Measurements from ENCODE around the gene TMEM161A.

The TMEM161A gene

DNA sequence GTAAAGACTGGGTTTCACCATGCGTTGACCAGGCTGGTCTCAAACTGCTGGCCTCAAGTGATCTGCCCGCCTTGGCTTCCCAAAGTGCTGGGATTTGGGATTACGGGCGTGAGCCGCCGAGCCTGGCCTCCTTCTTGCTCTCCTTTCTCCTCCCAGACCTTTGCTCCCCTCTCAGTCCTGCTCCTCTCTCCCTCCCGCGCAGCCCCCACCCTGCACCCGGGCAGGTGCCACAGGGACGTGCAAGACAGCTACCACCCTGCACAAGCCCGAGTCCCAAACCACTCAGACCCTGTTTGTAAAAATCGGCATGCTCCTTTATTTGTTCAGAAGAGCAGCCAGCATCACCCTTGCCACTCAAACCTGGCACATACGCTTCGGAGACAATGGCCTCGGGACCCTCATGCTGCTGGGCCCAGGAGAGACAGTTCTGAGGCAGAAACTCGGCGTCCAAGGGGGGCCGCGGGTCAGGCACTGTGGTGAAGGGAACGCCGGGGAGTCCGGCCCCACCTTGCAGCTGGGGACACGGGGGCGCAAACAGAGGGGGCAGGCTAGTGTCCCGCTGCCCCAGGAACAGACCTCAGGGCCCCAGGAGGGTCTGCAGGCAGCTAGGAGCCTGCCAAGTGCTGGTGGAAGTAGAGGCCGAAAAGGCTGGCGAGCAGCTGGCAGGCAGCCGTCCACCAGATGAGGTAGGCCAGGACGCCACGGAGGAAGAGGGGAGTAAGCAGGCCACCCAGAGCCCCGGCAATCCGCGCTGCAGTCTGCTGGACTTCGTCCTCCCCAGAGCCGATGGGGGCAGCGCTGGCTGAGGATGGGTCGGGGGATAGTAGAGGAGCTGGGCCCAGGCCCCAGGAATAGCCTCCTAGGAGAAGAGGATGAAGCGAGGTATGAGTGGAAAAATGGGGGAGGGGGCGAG lies 18.7 kb downstream of the TMEM161A start:
- H3K36me3 ChIP-seq (ENCODE audit: low read depth) = peaks cover 26% of the 10 kb centered on the region
- H3K27me3 ChIP-seq (ENCODE audit: insufficient read depth, poor library complexity, severe bottlenecking) = no peaks in the 10 kb centered on the region
- no peak overlapping the region for H3K27ac ChIP-seq (ENCODE audit: poor library complexity, severe bottlenecking)
- no peak overlapping the region for H3K4me3 ChIP-seq (ENCODE audit: severe bottlenecking)
- DNase-seq (ENCODE audit: low spot score) (no peak), ATAC-seq (ENCODE audit: low read depth) (no peak)
- H3K4me1 ChIP-seq (ENCODE audit: insufficient read depth, poor library complexity, severe bottlenecking) = no peaks in the 10 kb centered on the region
- TF ChIP-seq, protein P1, sequence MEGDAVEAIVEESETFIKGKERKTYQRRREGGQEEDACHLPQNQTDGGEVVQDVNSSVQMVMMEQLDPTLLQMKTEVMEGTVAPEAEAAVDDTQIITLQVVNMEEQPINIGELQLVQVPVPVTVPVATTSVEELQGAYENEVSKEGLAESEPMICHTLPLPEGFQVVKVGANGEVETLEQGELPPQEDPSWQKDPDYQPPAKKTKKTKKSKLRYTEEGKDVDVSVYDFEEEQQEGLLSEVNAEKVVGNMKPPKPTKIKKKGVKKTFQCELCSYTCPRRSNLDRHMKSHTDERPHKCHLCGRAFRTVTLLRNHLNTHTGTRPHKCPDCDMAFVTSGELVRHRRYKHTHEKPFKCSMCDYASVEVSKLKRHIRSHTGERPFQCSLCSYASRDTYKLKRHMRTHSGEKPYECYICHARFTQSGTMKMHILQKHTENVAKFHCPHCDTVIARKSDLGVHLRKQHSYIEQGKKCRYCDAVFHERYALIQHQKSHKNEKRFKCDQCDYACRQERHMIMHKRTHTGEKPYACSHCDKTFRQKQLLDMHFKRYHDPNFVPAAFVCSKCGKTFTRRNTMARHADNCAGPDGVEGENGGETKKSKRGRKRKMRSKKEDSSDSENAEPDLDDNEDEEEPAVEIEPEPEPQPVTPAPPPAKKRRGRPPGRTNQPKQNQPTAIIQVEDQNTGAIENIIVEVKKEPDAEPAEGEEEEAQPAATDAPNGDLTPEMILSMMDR (IDR thresholded peaks at IDR 0.05; ENCODE audit: poor library complexity, severe bottlenecking) = no peak
- peaks cover 11% of the 10 kb centered on the region for H3K9me3 ChIP-seq (ENCODE audit: severe bottlenecking)

DNA sequence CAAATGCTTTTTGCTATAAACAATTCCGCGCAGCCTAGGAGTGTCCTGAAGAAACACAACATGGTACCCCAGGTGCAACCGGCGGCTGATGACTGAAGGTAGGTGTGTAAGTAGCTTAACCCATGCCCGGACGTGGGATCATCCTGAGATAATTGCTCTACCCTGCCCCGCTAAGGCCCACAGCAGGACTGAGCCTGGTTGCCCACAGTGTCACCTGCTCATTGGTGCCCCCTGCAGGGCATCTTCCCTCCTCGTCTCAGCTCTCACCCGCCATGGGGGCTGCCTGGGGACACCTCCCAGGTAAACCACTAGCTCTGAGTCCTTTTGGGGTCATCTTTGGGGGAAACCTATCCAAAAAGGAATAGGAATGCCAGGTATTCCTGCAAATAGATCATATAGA lies 22.3 kb downstream of the TMEM161A start:
- TF ChIP-seq, protein P1 (IDR thresholded peaks at IDR 0.05; ENCODE audit: poor library complexity, severe bottlenecking) = peak; percentile 8
- no peak for DNase-seq (ENCODE audit: low spot score)

DNA sequence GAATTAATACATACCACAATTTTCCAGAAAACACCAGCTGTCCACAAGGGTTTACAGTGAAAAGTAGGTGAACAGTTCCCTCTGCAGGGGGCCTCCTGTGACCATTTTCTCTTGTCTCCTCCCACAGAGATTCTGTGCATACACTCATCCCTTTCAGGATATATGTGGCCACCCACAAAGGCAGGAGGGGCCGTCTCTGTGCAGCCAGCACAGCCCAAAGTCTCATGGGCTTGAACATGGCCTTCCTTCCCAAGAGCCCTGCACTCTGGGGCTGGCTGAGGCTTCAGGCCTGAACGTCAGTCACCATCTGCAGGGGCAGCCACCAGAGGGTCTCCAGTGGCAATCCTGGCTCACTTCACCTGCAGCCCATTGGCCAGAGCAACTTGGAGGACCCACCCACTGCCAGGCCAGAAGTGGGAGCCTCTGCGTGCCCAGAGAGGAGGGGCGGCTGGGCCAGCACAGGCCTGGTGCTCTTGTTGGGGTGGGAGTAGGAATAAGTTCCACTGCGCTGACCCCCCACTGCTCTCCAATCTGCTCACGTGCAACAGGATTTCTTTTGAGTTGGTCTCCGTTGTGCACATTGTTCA lies 25.1 kb downstream of the TMEM161A start:
- Histone ChIP-seq H3K27ac (ENCODE audit: poor library complexity, severe bottlenecking) (no peak overlapping the region), H3K36me3 (ENCODE audit: low read depth) (no peaks in the 10 kb centered on the region), H3K9me3 (ENCODE audit: severe bottlenecking) (no peaks in the 10 kb centered on the region), H3K27me3 (ENCODE audit: insufficient read depth, poor library complexity, severe bottlenecking) (peaks cover 7% of the 10 kb centered on the region), H3K4me1 (ENCODE audit: insufficient read depth, poor library complexity, severe bottlenecking) (no peaks in the 10 kb centered on the region), H3K4me3 (ENCODE audit: severe bottlenecking) (no peak overlapping the region)
- TF ChIP-seq, protein P1 (IDR thresholded peaks at IDR 0.05; ENCODE audit: poor library complexity, severe bottlenecking) = no peak
- DNase-seq (ENCODE audit: low spot score) (no peak), ATAC-seq (ENCODE audit: low read depth) (peak; percentile 56)

More for the DNA sequence above, 22.3 kb downstream of the TMEM161A start:
- Histone ChIP-seq H3K27me3 (ENCODE audit: insufficient read depth, poor library complexity, severe bottlenecking) (peaks cover under 1% of the 10 kb centered on the region), H3K27ac (ENCODE audit: poor library complexity, severe bottlenecking) (no peak overlapping the region), H3K36me3 (ENCODE audit: low read depth) (peaks cover 7% of the 10 kb centered on the region; the same call in 1 of the 2 replicates), H3K4me1 (ENCODE audit: insufficient read depth, poor library complexity, severe bottlenecking) (no peaks in the 10 kb centered on the region), H3K4me3 (ENCODE audit: severe bottlenecking) (no peak overlapping the region), H3K9me3 (ENCODE audit: severe bottlenecking) (no peaks in the 10 kb centered on the region)
- ATAC-seq (ENCODE audit: low read depth) = no peak

DNA sequence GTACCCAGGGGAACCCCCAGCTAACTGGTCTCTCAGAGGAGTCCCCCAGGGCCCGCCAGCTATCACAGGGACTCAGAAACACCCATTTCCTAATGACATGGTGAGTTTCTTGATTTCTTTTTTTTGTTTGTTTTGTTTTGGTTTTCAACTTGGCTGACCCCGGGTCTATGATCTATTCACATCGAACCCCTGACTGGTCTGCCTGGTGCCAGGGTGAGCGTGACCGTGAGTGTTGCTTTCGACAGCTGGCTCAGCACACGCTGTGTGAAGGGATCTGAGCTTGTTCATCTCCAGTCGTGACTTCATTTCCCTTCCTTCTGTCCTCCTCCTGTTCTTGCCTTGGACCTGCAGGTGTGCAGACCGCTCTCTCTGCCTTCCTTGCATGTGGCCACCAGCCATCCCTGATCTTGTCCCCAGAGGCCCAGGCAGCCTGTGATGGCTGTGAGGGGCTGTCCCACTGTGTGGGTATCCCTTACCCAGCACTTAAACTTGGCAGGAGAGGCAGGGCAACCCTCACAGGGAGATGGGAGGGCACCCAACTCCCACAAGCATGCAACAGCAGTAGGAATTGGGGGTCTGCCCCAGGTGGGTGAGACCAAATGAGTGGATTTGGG lies 26.2 kb downstream of the TMEM161A start:
- Histone ChIP-seq H3K27me3 (ENCODE audit: insufficient read depth, poor library complexity, severe bottlenecking) (peaks cover 7% of the 10 kb centered on the region), H3K4me3 (ENCODE audit: severe bottlenecking) (no peak overlapping the region), H3K36me3 (ENCODE audit: low read depth) (no peaks in the 10 kb centered on the region), H3K27ac (ENCODE audit: poor library complexity, severe bottlenecking) (no peak overlapping the region), H3K4me1 (ENCODE audit: insufficient read depth, poor library complexity, severe bottlenecking) (no peaks in the 10 kb centered on the region), H3K9me3 (ENCODE audit: severe bottlenecking) (no peaks in the 10 kb centered on the region)
- ATAC-seq (ENCODE audit: low read depth) (no peak), DNase-seq (ENCODE audit: low spot score) (no peak)
- TF ChIP-seq, protein P1 (IDR thresholded peaks at IDR 0.05; ENCODE audit: poor library complexity, severe bottlenecking) = no peak

Measured in RWPE2 (cell line).